ES-I3 (cell line): ENCODE results near the gene SEC11C.
"Not testable (repeated sequence)": the region's sequence is repeated elsewhere in the genome, so short reads cannot be mapped to it uniquely, and the experiment has no call there.

ENCODE experiments used
- H3K36me3 ChIP-seq: 2 replicates; pipeline ENCODE4 v1.6.1; 2013; ENCODE audit warnings: mild to moderate bottlenecking, low read length, control low read depth, moderate library complexity; ENCODE audit not compliant: insufficient read depth
- H3K4me1 ChIP-seq: 2 replicates; pipeline ENCODE4 v1.6.1; 2013; ENCODE audit warnings: mild to moderate bottlenecking, control low read depth, low read length; ENCODE audit not compliant: insufficient read depth
- H3K9ac ChIP-seq: 2 replicates; pipeline ENCODE4 v1.6.1; 2013; ENCODE audit warnings: low read depth, mild to moderate bottlenecking, low read length, moderate library complexity
- H3K9me3 ChIP-seq: 2 replicates; pipeline ENCODE4 v1.6.1; 2013; ENCODE audit warnings: mild to moderate bottlenecking, low read length, moderate library complexity; ENCODE audit not compliant: control insufficient read depth, insufficient read depth

Gene SEC11C

DNA sequence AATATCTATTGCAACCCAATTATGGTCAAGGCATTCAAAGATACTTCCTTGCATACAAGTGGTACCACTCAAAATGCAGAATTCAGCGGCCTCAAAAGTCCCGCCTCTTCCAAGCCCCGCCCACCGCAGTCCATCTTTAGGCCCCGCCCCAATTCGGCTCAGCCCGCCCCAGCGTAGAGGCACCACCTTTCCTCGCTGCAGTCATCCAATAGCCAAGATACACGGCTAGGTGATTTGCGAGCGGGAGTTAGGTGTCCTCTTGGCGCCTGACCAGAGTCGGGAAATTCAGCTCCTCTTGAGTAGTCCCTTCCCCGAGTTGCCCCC, 431 bp upstream of the SEC11C start:
- Histone ChIP-seq H3K36me3 (no peaks in the 10 kb centered on the region), H3K9ac (peak overlapping the region; percentile 68), H3K9me3 (no peaks in the 10 kb centered on the region), H3K4me1 (no peaks in the 10 kb centered on the region)

DNA sequence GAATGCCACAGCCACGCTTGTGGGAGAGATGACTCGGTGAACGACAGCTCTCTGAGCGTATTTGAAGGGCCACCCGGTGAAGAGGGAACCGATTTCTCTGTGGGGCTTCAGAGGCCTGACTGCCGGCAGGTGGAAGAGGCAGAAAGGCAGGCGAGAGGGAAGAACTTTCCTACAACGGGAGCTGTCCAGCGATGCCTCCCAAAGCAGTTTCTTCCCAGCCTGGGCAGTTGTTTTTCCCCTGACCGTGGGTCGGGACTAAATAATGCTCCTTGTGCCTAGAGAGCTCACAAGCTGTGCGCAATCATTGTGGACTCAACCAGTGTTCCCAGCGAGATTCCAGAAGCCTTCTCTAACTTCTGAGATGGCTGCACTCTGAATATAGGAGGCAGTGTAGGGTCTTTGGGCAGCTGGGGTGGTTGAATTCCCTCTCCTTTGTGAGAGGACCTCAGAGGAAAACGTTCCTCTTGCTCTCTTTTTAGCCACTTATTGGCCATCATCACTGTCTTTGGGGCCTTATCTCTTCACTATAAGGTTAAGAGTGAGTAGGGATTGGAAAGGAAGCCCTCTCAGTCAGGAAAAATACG, 710 bp downstream of the SEC11C start:
- Histone ChIP-seq H3K9ac (peak overlapping the region; percentile 68; the same call in 1 of the 2 replicates), H3K4me1 (no peaks in the 10 kb centered on the region), H3K36me3 (no peaks in the 10 kb centered on the region), H3K9me3 (no peaks in the 10 kb centered on the region)

DNA sequence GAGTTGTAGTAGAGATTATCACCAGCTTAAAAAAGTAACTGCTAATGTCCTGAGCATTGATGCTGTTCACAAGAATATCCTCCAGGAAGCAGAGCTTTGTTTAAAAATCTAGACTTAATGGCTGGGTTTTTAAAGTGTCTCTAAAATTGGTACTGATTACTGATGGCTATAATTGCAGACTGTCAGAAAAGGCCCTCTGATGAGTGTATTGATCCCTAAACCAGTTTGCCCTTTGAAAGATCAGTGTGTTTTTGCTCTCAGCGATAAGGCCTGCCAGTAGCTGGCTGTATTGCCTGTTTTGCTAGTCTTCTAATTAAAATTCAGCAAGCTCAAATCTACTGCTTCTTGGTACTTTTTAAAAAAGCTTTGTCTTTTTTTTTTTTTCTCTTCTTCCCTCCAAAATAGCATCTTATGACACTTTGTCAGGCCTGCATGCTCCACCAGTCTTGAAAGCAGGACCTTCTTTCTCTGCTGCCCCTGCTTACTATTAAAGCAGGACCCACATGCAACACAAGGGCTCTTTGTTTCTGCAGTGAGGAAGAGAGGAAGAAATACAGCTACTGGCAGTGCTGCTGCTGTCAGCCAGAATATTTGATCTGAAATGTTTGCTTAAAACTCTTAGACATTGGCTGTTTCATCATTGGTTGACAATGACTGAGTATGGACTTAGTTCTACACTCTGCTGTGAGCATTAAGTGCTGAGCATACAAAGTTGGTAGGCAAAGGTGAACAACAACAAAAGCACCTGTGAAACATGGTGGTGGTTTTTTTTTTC, 1.8 kb downstream of the SEC11C start:
- H3K9ac ChIP-seq = 0 out of 2 replicates have a peak overlapping the region, but pooled peaks have one; percentile 9
- H3K36me3 ChIP-seq = no peaks in the 10 kb centered on the region
- no peaks in the 10 kb centered on the region for H3K9me3 ChIP-seq
- no peaks in the 10 kb centered on the region for H3K4me1 ChIP-seq

DNA sequence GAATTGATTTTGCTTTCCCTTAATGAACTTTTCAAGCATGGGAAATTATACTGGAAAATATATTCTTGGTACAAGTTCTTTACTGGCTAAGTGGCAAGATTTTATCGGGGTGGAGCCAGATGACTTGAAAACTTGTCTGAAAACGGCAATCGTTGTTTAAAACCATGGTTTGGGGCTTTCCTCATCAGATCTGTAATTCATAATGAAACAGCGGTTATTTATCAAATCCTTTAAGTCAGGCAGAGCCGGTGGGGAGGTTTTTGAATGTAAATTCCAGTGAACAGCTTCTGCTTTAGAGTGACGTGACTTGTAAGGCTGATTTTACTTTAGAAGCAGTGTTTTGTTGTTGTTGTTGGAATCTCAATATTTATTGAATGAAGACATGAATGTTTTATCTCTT, 2.6 kb downstream of the SEC11C start:
- Histone ChIP-seq H3K9me3 (no peaks in the 10 kb centered on the region), H3K4me1 (no peaks in the 10 kb centered on the region), H3K36me3 (no peaks in the 10 kb centered on the region), H3K9ac (no peak overlapping the region)

DNA sequence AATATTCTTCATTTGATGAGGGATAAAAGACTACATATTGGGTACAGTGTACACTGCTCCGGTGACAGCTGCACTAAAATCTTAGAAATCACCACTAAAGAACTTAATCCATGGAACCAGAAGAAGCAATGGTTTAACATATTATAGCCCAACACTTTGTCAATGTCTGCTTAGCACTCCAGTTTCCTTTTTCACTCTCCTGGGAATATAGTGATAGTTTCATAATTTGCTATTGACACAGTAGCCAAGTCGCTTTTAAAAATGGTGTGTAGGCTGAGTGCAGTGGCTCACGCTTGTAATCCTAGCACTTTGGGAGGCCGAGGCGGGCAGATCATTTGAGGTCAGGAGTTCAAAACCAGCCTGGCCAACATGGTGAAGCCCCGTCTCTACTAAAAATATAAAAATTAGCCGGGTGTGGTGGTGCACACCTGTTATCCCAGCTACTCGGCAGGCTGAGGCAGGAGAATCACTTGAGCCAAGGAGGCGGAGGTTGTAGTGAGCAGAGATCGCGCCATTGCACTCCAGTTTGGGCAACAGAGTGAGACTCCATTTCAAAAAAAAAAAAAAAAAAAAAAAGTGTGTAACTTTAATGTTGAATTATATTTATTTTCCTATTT, 3.2 kb downstream of the SEC11C start:
- H3K9ac ChIP-seq, H3K4me1 ChIP-seq, H3K9me3 ChIP-seq: not testable (repeated sequence)

DNA sequence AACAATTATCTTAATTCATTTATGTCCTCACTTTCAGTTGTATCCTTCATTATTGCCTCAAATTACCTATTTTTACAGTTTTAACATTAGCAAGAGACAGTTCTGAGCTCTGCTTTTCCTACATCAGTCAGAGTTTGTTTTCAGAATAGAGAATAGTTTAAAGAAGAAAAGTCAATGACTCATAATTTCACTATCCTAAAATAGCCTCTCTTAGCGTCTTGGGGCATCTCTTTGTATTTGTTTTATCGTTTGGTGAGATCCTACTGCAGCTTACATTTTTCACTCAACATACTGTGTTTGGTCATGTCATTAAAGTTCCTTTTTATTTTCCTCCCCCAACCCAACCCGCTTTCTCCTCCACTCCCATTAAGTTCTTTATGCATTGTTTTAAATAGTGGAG, 3.8 kb downstream of the SEC11C start:
- Histone ChIP-seq H3K9me3 (no peaks in the 10 kb centered on the region), H3K36me3 (no peaks in the 10 kb centered on the region), H3K4me1 (no peaks in the 10 kb centered on the region), H3K9ac (no peak overlapping the region)

More for the DNA sequence above, 3.2 kb downstream of the SEC11C start:
- not testable (repeated sequence) for H3K36me3 ChIP-seq

DNA sequence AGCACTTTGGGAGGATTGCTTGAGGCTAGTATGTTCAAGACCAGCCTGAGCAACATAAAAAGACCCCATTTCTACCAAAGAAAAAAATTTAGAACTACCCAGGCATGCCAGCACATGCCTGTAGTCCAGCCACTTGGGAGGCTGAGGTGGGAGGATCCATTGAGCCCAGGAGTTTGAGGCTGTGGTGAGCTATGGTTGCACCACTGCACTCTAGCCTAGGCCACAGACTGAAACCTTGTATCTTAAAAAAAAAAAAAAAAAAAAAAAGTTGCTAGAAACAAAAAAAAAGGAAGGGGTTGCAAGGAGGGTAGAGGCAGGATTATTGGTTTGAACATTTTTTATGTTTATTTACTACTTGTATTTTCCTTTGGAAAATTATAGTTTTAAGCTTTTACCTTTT, 4.8 kb downstream of the SEC11C start:
- no peaks in the 10 kb centered on the region for H3K4me1 ChIP-seq
- no peaks in the 10 kb centered on the region for H3K9me3 ChIP-seq
- H3K9ac ChIP-seq = no peak overlapping the region
- no peaks in the 10 kb centered on the region for H3K36me3 ChIP-seq

DNA sequence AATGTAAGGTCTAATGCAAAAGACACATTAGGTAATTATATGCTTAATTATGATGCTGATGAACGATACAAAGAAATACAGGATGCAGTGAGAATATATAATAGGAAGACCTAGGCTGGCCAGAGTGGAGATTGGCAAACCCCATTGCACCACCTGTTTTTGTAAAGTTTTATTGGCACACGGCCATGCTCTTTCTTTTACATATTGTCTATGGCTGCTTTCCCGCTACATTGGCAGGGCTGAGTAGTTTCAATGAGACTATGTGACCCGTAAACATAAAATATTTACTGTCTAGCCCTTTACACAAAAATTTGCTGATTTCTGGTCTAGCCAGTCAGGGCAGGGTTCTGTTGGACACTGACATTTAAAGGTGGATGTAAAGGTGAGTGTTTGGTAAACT, 5.4 kb downstream of the SEC11C start:
- Histone ChIP-seq H3K4me1 (no peaks in the 10 kb centered on the region), H3K9me3 (no peaks in the 10 kb centered on the region), H3K36me3 (no peaks in the 10 kb centered on the region), H3K9ac (no peak overlapping the region)

DNA sequence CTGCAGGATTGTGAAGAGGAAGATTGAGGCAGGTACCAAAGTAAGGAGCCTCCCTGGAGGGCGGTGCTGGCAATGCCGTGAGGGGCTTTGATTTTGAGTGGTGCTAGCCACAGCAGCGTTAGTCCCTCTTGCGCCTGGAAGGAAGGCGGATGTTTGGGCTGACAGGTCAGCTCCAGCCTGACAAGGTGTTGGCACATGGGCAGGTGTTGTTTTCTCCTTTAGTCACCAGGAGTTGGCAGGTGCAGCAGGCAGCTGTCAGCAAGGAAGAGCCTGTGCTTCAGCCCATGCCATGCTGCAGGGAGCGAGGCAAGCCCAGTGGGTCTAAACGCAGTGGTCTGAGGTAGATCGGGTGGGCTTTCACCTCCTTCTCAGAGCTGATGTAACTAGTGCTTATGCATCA, 8.5 kb downstream of the SEC11C start:
- H3K9ac ChIP-seq = no peak overlapping the region
- no peaks in the 10 kb centered on the region for H3K9me3 ChIP-seq
- H3K36me3 ChIP-seq = no peaks in the 10 kb centered on the region
- H3K4me1 ChIP-seq = no peaks in the 10 kb centered on the region

DNA sequence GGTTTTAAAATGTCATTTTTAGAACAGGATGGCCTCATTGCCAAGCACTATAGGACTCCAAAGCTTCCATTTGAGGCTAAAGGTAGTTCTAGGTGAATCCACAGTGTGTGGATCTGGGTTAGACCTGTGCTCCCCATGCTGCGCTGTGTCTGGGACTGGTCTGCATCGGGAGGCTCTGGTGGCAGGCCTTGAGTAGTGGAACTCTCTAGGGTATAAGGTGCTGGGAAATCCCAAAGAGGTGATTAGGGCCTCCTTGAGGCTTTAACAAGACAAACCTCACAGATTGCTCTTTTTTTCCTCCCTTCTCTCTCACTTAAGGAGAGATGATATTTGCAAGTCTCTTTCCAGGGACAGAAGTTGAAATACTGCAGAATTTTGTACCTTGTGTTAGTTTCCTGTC, 9.3 kb downstream of the SEC11C start:
- H3K36me3 ChIP-seq = no peaks in the 10 kb centered on the region
- H3K9me3 ChIP-seq = no peaks in the 10 kb centered on the region
- H3K9ac ChIP-seq = no peak overlapping the region
- H3K4me1 ChIP-seq = no peaks in the 10 kb centered on the region

DNA sequence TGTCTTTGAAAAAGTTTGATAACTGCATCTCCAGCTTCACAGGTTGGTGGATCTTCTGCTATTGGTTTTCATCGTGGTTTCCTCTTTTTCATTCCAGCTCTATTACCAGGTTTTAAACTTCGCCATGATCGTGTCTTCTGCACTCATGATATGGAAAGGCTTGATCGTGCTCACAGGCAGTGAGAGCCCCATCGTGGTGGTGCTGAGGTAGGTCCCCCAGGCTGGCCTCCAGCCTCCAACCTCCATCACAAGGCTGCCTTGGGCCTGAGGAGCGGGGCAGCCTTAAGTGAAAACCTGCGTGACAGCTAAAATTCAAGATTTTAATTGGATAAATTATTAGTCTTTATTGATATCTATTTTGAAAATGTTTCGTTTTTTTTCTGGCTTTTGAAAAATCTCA, 9.7 kb downstream of the SEC11C start:
- H3K4me1 ChIP-seq = no peaks in the 10 kb centered on the region
- no peak overlapping the region for H3K9ac ChIP-seq
- no peaks in the 10 kb centered on the region for H3K9me3 ChIP-seq
- H3K36me3 ChIP-seq = no peaks in the 10 kb centered on the region

DNA sequence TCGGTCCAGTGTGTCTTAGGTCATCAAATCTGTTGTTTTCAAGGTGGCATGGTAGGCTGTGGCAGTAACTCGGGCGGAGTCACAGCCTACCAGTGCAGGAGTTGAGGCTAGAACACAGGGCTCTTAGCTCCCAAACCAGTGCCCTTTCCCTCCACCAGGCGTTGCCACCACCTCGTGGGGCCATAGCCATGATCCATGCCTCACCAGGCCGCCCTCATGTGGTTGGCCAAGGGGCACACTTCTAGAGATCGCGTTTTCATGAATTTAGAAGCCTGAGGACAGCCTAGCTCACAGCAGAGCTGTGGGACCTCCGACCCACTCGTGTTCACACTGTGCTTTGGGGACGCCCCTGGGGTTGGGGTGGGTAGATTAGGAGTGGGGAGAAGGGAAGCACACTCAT, 10.6 kb downstream of the SEC11C start:
- Histone ChIP-seq H3K36me3 (no peaks in the 10 kb centered on the region), H3K9ac (no peak overlapping the region), H3K9me3 (no peaks in the 10 kb centered on the region), H3K4me1 (no peaks in the 10 kb centered on the region)

DNA sequence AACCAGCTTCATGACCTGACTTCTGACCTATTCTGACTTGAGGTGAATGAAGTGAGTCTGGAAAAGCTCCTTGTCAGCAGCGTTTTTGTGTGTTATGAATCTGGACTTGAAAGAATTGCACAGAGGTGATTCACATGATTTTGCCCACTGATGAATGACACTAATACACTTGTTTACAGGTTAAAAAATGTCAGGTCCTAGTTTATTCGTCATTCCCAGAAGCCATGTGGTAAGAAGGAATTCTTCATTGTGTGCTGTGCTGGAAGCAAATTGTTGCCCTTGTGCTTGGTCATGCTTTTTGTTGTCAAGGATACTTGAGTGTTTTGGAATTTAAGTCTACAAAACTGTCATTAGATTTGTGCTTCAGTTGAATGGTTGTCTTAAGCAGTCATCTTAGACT, 15.5 kb downstream of the SEC11C start:
- Histone ChIP-seq H3K9me3 (no peaks in the 10 kb centered on the region), H3K36me3 (no peaks in the 10 kb centered on the region)

DNA sequence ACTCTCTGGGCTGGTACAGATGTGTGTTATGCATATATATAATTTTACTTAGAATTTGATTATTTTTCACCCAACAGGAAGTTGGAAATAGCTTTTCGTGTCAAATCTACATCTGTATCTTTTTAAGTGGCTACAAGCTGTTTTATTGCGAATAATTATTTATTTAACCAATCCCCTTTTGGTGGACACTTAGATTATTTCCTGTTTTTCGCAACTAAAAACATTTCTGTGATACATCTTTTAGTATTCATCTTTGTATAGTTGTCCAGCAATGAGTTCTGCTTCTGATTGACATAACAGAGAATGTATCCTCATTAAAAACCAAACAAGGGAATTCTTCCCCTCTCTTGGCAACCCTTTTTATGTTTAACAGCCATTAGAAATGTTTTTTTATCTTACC, 16.6 kb downstream of the SEC11C start:
- no peaks in the 10 kb centered on the region for H3K36me3 ChIP-seq
- H3K4me1 ChIP-seq = no peaks in the 10 kb centered on the region
- H3K9ac ChIP-seq = no peak overlapping the region

More for the DNA sequence above, 15.5 kb downstream of the SEC11C start:
- Histone ChIP-seq H3K9ac (no peak overlapping the region), H3K4me1 (no peaks in the 10 kb centered on the region)

DNA sequence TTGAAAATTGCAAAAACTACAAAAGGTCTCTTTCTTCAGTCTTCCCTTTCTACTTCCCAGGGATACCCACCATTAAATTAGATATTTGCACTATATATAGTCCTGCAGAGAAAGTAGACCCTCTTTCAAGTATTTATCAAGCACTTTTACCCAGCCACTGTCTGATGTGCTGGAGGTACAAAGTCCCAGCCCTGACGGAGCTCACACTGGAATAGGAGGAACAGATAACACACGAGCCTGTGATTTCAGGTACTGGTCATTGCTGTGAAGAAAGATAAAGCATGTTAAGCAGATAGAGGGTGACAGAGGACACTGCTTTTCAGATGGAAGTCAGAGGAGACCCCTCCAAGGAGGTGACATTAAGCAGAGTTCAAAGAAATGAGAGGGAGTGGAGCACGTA, 19.6 kb downstream of the SEC11C start:
- H3K9me3 ChIP-seq = no peaks in the 10 kb centered on the region
- H3K9ac ChIP-seq = no peak overlapping the region
- no peaks in the 10 kb centered on the region for H3K4me1 ChIP-seq
- H3K36me3 ChIP-seq = no peaks in the 10 kb centered on the region

More for the DNA sequence above, 16.6 kb downstream of the SEC11C start:
- no peaks in the 10 kb centered on the region for H3K9me3 ChIP-seq
